Type B pancreatic cell (in vitro differentiated cells): ENCODE measurements around the gene IL17C. TPM values are rescaled to one million over a fixed set of nuclear protein-coding genes. Genes with fewer than 3 reads are reported as not detected.
"Not testable (repeated sequence)": the region's sequence is repeated elsewhere in the genome, so short reads cannot be mapped to it uniquely, and the experiment has no call there.

Experiments
- DNase-seq: peaks from one replicate; pipeline ENCODE4 v3.0.0; 2021; ENCODE audit warnings: mixed read lengths; ENCODE audit not compliant: unreplicated experiment; ENCODE audit errors: extremely low spot score
- H3K27ac Mint-ChIP-seq: 2 replicates; pipeline ENCODE4 v1.8.0; 2021; ENCODE audit warnings: mild to moderate bottlenecking, mixed read lengths
- H3K27me3 Mint-ChIP-seq: 2 replicates; pipeline ENCODE4 v1.8.0; 2021; ENCODE audit warnings: mixed read lengths
- H3K36me3 Mint-ChIP-seq: 2 replicates; pipeline ENCODE4 v1.8.0; 2021; ENCODE audit warnings: mixed read lengths
- H3K4me1 Mint-ChIP-seq: one replicate; pipeline ENCODE4 v1.8.0; 2021; ENCODE audit warnings: mixed read lengths; ENCODE audit not compliant: unreplicated experiment
- H3K4me3 Mint-ChIP-seq: 2 replicates; pipeline ENCODE4 v1.8.0; 2021; ENCODE audit warnings: mild to moderate bottlenecking, mixed read lengths
- H3K9me3 Mint-ChIP-seq: 2 replicates; pipeline ENCODE4 v1.8.0; 2021; ENCODE audit warnings: mixed read lengths
- total RNA-seq: library from RNA; stranded (reverse); gene quantifications from 2 replicates; pipeline ENCODE4 v1.2.1, GENCODE V29; 2021; ENCODE audit warnings: low replicate concordance
- TF ChIP-seq, protein P1 (sequence below): fragments of 200-600 bp; sonication (generic); conservative IDR thresholded peaks from 2 replicates; pipeline ENCODE4 v1.5.0; 2021; ENCODE audit warnings: antibody characterized with exemption, mild to moderate bottlenecking

The IL17C gene
- total RNA-seq, 1 donor from 2014 or later: 0.39 TPM

DNA sequence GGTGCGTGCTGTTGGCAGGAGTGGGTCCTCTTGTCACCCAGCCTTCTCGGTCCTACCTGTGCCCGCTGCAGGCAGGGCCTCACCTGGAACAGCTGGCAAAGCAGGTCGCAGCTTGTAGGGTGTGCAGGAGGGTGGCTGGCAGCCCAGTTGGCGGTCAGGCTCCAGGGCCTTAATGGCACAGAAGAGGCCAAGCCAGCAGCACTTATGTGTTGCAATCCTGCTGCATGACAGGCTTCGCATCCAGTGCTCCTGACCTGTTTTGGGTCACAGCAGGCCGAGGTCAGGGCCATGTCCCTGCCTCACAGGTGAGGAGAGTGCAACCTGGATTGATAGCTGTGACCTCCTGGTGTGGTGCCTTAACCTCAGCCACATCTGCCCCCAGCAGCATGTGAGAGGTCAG is 36.3 kb upstream of the IL17C start:
- Mint-ChIP-seq H3K4me3 (no peak overlapping the region), H3K4me1 (no peaks in the 10 kb centered on the region), H3K27me3 (no peaks in the 10 kb centered on the region), H3K27ac (no peak overlapping the region), H3K36me3 (peaks cover 8% of the 10 kb centered on the region), H3K9me3 (no peaks in the 10 kb centered on the region)
- TF ChIP-seq, protein P1, sequence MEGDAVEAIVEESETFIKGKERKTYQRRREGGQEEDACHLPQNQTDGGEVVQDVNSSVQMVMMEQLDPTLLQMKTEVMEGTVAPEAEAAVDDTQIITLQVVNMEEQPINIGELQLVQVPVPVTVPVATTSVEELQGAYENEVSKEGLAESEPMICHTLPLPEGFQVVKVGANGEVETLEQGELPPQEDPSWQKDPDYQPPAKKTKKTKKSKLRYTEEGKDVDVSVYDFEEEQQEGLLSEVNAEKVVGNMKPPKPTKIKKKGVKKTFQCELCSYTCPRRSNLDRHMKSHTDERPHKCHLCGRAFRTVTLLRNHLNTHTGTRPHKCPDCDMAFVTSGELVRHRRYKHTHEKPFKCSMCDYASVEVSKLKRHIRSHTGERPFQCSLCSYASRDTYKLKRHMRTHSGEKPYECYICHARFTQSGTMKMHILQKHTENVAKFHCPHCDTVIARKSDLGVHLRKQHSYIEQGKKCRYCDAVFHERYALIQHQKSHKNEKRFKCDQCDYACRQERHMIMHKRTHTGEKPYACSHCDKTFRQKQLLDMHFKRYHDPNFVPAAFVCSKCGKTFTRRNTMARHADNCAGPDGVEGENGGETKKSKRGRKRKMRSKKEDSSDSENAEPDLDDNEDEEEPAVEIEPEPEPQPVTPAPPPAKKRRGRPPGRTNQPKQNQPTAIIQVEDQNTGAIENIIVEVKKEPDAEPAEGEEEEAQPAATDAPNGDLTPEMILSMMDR: no peak
- no peak for DNase-seq

DNA sequence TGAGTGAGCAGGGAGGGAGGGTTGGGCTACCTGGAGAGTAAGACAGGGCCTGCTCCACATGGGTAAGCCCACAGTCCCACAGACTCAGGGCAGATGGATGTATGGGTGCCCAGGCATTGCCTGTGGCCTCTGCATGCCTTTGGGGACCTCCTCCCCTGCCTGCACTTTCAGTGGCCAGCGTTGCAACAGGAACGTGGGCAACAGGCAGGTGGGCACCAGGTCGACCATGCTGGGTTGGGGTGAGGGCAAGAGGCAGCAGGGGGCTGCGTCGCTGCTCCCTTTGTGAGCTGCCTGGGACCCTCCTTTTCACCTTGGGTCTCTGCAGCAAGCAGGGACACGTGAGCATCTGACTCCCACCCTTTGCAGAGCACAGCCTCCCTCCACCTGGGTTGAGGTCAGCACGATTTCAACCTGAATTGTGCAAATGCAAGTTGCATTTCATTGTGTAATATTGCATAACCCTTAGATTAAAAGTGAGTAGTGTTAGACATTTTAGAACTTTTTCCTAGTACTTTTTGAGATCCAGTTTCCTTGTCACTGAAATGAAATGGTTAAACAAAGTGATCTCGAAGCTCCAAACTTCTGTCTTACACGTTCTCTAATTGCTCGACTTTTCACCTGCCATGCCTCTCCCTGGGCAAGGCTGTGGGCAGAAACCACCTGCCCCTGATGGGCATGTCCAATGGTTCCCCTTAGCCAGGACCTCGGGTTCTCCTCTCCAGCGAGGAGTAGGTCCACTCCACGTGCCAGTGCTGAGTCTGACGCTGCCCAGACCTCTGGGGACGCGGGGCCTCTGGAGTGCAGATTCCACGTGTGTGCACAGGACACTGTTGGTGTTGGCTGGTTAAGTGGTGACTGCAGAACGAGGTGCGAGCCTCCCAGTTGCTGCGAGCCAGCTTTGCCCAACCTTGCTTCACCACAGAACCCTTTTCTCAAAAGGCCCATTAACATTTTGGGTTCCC is 32.9 kb upstream of the IL17C start:
- no peak for DNase-seq
- peaks cover 12% of the 10 kb centered on the region for H3K36me3 Mint-ChIP-seq
- H3K27ac Mint-ChIP-seq: no peak overlapping the region
- no peak overlapping the region for H3K4me3 Mint-ChIP-seq
- no peaks in the 10 kb centered on the region for H3K9me3 Mint-ChIP-seq
- H3K4me1 Mint-ChIP-seq: no peaks in the 10 kb centered on the region
- H3K27me3 Mint-ChIP-seq: no peaks in the 10 kb centered on the region
- TF ChIP-seq, protein P1: no peak

DNA sequence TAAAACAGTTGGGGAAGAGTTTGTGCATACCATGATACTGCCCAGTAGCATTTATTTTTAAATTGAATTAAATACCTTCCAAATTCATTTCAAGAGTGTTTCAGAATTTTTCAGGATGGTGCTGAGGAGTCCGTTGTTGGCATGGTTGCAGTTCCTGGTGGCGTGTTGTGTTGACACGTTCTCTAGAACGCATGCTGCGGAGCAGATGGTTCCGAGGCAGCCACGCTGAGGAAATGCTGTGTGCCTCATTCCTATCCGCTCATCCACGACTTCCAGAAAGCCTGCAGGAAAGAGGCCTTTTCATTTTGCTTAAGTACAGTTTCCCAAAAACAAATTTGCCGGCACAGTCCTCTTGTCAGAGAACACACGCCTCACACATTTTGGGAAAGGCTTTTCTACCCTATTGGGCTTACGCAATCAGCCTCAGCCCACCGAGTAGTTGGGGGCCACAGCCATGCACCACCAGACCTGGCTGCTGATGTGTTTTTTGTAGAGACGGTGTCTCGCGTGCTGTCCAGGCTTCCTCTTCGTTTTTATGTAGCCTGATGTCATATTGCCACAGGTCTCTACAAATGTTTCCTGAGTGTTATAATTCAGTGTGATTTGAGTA is 32.1 kb upstream of the IL17C start:
- no peak for DNase-seq
- H3K27me3 Mint-ChIP-seq: no peaks in the 10 kb centered on the region
- no peak overlapping the region for H3K27ac Mint-ChIP-seq
- H3K4me3 Mint-ChIP-seq: no peak overlapping the region
- H3K36me3 Mint-ChIP-seq: peaks cover 12% of the 10 kb centered on the region
- TF ChIP-seq, protein P1: no peak
- no peaks in the 10 kb centered on the region for H3K9me3 Mint-ChIP-seq
- H3K4me1 Mint-ChIP-seq: no peaks in the 10 kb centered on the region

DNA sequence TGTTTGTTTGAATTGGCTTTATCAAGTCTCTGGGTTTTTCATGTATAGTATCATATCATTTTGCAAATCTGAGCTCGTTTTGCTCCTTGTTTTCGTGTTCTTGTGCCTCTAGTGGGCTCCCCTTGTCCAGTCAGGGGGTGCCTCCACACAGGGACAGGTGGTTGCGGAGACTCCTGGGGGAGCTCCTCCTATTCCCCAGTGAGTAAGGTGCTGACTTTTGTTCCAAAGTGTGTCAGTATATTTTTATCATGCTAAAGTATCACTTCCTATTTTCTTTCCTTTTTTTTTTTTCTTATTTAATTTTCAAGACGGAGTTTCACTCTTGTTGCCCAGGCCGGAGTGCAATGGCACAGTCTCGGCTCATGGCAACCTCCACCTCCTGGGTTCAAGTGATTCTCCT is 30.3 kb upstream of the IL17C start:
- TF ChIP-seq, protein P1: no peak
- peaks cover 5% of the 10 kb centered on the region for H3K36me3 Mint-ChIP-seq
- H3K27ac Mint-ChIP-seq: no peak overlapping the region
- no peaks in the 10 kb centered on the region for H3K4me1 Mint-ChIP-seq
- H3K27me3 Mint-ChIP-seq: no peaks in the 10 kb centered on the region
- H3K4me3 Mint-ChIP-seq: no peak overlapping the region
- no peak for DNase-seq
- no peaks in the 10 kb centered on the region for H3K9me3 Mint-ChIP-seq

DNA sequence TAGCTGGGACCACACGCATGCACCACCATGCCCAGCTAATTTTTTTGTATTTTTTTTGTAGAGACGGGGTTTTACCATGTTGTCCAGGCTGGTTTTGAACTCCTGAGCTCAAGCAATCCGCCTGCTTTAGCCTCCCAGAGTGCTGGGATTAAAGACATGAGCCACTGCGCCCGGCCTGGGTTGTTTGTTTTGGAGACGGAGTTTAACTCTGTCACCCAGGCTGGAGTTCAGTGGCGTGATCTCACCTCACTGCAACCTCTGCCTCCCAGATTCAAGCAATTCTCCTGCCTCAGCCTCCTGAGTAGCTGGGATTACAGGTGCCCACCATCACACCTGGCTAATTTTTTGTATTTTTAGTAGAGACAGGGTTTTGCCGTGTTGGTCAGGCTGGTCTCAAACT is 28.9 kb upstream of the IL17C start:
- H3K27me3 Mint-ChIP-seq, DNase-seq, H3K4me3 Mint-ChIP-seq, H3K4me1 Mint-ChIP-seq, H3K9me3 Mint-ChIP-seq, H3K27ac Mint-ChIP-seq: not testable (repeated sequence)
- peaks cover 11% of the 10 kb centered on the region for H3K36me3 Mint-ChIP-seq

DNA sequence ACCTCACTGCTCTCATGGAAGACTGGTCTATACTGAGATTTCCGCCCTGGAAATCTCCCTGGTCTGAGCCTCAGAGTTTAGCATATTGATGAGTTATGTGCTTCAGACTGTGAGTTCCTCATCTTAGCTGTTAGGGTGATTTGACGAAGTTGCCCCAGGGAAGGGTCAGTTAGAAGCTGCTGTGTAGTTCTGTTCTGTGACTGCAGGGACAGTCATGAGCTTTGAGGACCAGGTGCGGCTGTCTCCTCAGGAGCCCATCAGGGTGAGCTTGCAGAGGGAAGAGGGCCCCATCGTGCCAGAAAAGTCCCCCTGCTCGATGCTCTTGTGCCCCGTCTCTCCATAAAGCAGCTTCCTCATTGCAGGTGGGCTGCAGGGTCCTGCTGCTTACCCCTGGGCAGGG is 28.3 kb upstream of the IL17C start:
- DNase-seq: no peak
- Mint-ChIP-seq H3K27me3 (no peaks in the 10 kb centered on the region), H3K4me3 (no peak overlapping the region), H3K36me3 (peaks cover 11% of the 10 kb centered on the region), H3K4me1 (no peaks in the 10 kb centered on the region), H3K9me3 (no peaks in the 10 kb centered on the region), H3K27ac (no peak overlapping the region)
- TF ChIP-seq, protein P1: peak; percentile 44
